Lower leg skin (tissue), 4 donors: ENCODE measurements around the gene IDH2. TPM values are rescaled to one million over a fixed set of nuclear protein-coding genes. Genes with fewer than 3 reads are reported as not detected.

Experiments
- DNase-seq, 2 donors: peaks; one replicate each; pipeline ENCODE4 v3.0.0-alpha.2; 2019; ENCODE audit warnings: low spot score in 2 of 2
- H3K4me3 ChIP-seq: fragments of 200-600 bp; sonication (generic); 2 replicates; pipeline ENCODE4 v1.5.1; 2017; ENCODE audit warnings: mild to moderate bottlenecking, low read depth; ENCODE audit not compliant: poor library complexity, severe bottlenecking
- CTCF ChIP-seq, 3 donors: fragments of 450-650 bp; IDR thresholded peaks; one replicate each; pipeline ENCODE4 v1.5.1; 2016; ENCODE audit warnings: antibody characterized with exemption in 3 of 3, mild to moderate bottlenecking in 3 of 3, moderate library complexity in 2 of 3
- POLR2A ChIP-seq, 2 donors: fragments of 450-650 bp; IDR thresholded peaks; one replicate each; pipeline ENCODE4 v1.6.1; 2016 to 2017; ENCODE audit warnings: antibody characterized with exemption in 2 of 2, mild to moderate bottlenecking in 1 of 2, moderate library complexity in 1 of 2
- WGBS, 2 donors: methylation state at CpG; one replicate each; pipeline ENCODE4 v1.1.5; 2018; 5-methylcytosine and 5-hydroxymethylcytosine counted together
- intact Hi-C: fragments of 100-400 bp; cut with DNase I; formaldehyde crosslinking; loops from one replicate; pipeline ENCODE4 v1.15.0; 2023; ENCODE audit warnings: low total_unique reads
- total RNA-seq, 4 donors: library from RNA; depleted of rRNA; stranded (reverse); fragments of >200 nt; gene quantifications; one replicate each; pipeline ENCODE4 v1.1.0, GENCODE V29; 2016

The IDH2 gene
- total RNA-seq, 4 donors from 2014 or later: 49.2 to 136 (median 86.3) TPM

GRCh38 chr15:90038632-90039095, 63.6 kb downstream of the IDH2 start:
- 83 to 88% methylated on average over 3 of the region's 3 CpGs for WGBS, 2 donors
- intact Hi-C loops: no loop called here
- TF ChIP-seq CTCF (IDR thresholded peaks at IDR 0.05) (no peak), POLR2A (IDR thresholded peaks at IDR 0.05) (no peak)
- no peak overlapping the region for H3K4me3 ChIP-seq
- no peak for DNase-seq

- TF ChIP-seq POLR2A (IDR thresholded peaks at IDR 0.05) (no peak), CTCF (IDR thresholded peaks at IDR 0.05) (no peak)
- WGBS, 2 donors: 84 to 85% methylated on average over 14 of the region's 14 CpGs
- intact Hi-C loops: no loop called here
- no peak overlapping the region for H3K4me3 ChIP-seq
- DNase-seq: no peak
Measured at GRCh38 chr15:90037961-90038631, 64.2 kb downstream of the IDH2 start.

- intact Hi-C loops: no loop called here
- no peak for TF ChIP-seq CTCF (IDR thresholded peaks at IDR 0.05)
- no peak for TF ChIP-seq POLR2A (IDR thresholded peaks at IDR 0.05)
Measured at GRCh38 chr15:90037511-90037860, 64.8 kb downstream of the IDH2 start.

GRCh38 chr15:90036806-90037510, 65.3 kb downstream of the IDH2 start:
- no peak for TF ChIP-seq POLR2A (IDR thresholded peaks at IDR 0.05)
- no peak for TF ChIP-seq CTCF (IDR thresholded peaks at IDR 0.05)
- 79 to 84% methylated on average over 11 of the region's 11 CpGs for WGBS, 2 donors
- DNase-seq: peak in 1 of 2 donors; percentile 78
- no peak overlapping the region for H3K4me3 ChIP-seq
- intact Hi-C loops: no loop called here

More at GRCh38 chr15:90037511-90037860, 64.8 kb downstream of the IDH2 start:
- DNase-seq: no peak
- WGBS, 2 donors: 84 to 92% methylated on average over 5 of the region's 5 CpGs
- no peak overlapping the region for H3K4me3 ChIP-seq

GRCh38 chr15:90036343-90036742, 65.9 kb downstream of the IDH2 start:
- H3K4me3 ChIP-seq: no peak overlapping the region
- DNase-seq: peak in 1 of 2 donors; percentile 77
- no peak for TF ChIP-seq POLR2A (IDR thresholded peaks at IDR 0.05)
- no peak for TF ChIP-seq CTCF (IDR thresholded peaks at IDR 0.05)
- intact Hi-C loops: no loop called here
- WGBS, 2 donors: 84 to 89% methylated on average over 9 of the region's 9 CpGs
